PC-3 (cell line): Measurements from ENCODE around the gene CORT.

ENCODE experiments used
- EZH2 ChIP-seq: fragments of 300-600 bp; sonication (generic); IDR thresholded peaks from one replicate; pipeline ENCODE4 v1.6.1; 2017; ENCODE audit warnings: antibody characterized with exemption, mild to moderate bottlenecking, low read length; ENCODE audit not compliant: unreplicated experiment
- TF ChIP-seq, protein P1 (sequence below): fragments of 300-600 bp; sonication (generic); conservative IDR thresholded peaks from 2 replicates; pipeline ENCODE4 v1.5.1; 2017; ENCODE audit warnings: antibody characterized with exemption, low read depth, mild to moderate bottlenecking, low read length

DNA sequence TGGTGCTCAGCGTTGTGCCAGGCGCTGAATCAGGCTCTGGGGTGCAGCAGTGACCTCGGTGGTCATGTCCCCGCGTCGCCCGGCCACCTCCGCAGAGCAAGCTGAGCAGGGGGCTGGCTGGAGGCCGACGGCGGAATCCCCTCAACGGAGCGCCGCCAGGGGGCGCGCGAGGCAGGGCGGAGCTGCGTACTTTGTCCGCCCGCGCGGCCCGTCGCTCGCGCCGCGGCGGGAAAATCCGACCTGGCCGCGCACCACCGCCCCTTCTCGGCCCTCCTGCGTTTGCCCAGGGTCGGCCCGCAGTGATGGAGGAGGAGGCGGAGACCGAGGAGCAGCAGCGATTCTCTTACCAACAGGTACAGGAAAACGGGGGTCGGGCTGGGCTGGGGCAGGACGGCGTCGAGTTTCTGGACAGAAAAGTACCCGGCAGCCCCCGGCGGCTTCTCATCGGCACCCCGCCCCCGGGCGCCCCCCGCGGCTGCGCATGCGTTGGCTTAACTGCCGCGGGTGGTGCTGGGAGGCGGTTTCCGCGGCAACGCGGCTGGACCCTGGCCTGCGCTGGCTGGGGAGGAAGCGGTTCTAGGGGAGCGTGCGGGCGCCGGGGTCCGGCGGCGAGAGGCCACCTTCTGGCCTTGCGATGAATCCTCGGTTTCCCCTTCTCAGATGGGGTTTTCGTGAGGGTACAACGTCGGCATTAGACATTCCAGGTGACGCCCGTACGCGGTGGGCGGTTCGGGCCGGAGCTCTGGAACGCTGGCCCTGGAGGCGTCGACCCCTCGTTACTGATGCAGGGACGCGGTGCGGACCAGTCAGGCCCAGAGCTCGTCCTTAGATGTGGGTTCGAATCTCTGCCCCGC is 19.4 kb upstream of the CORT start, which contains the start of gene CENPS:
- TF ChIP-seq, protein P1, sequence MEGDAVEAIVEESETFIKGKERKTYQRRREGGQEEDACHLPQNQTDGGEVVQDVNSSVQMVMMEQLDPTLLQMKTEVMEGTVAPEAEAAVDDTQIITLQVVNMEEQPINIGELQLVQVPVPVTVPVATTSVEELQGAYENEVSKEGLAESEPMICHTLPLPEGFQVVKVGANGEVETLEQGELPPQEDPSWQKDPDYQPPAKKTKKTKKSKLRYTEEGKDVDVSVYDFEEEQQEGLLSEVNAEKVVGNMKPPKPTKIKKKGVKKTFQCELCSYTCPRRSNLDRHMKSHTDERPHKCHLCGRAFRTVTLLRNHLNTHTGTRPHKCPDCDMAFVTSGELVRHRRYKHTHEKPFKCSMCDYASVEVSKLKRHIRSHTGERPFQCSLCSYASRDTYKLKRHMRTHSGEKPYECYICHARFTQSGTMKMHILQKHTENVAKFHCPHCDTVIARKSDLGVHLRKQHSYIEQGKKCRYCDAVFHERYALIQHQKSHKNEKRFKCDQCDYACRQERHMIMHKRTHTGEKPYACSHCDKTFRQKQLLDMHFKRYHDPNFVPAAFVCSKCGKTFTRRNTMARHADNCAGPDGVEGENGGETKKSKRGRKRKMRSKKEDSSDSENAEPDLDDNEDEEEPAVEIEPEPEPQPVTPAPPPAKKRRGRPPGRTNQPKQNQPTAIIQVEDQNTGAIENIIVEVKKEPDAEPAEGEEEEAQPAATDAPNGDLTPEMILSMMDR = peak; percentile 90
- no peak for TF ChIP-seq EZH2
